Neuron (in vitro differentiated cells): ENCODE measurements around the gene RPTOR.

Experiments
- H2AFZ ChIP-seq: one replicate; pipeline ENCODE4 v1.6.1; 2013; ENCODE audit warnings: low read depth, mild to moderate bottlenecking, inconsistent platforms, low read length, moderate library complexity
- H3K27me3 ChIP-seq: one replicate; pipeline ENCODE4 v1.6.1; 2013; ENCODE audit warnings: low read length; ENCODE audit not compliant: insufficient read depth
- H3K36me3 ChIP-seq: one replicate; pipeline ENCODE4 v1.6.1; 2013; ENCODE audit warnings: low read length; ENCODE audit not compliant: insufficient read depth
- H3K4me1 ChIP-seq: one replicate; pipeline ENCODE4 v1.6.1; 2013; ENCODE audit warnings: low read length; ENCODE audit not compliant: insufficient read depth
- H3K4me3 ChIP-seq: 2 replicates; pipeline ENCODE4 v1.5.1; 2013; ENCODE audit warnings: mild to moderate bottlenecking, low read length, moderate library complexity
- H3K9me3 ChIP-seq: one replicate; pipeline ENCODE4 v1.6.1; 2013; ENCODE audit warnings: low read length

RPTOR gene

DNA sequence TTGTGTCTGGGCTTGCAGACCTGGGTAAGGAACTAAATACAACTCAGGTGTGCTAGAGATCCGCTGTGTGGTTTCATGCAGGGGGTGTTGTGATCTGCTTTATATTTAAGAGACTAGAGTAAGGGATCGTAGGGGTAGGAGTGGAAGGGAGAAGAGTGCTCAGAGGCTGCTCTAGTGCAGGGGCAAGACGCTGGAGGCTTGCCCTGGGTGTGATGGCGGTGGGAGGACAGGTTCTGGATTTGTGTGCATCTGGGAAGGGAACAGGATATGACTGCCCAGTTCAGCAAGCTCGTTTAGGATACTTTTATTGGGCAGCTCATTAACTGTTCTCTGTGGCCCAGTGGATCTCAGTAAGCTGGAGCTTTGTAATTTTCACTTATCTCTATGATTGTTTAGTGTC lies 47.6 kb downstream of the RPTOR start:
- no peak overlapping the region for H3K4me3 ChIP-seq
- no peaks in the 10 kb centered on the region for H3K9me3 ChIP-seq
- peaks cover 7% of the 10 kb centered on the region for H3K4me1 ChIP-seq
- H2AFZ ChIP-seq, result no peak overlapping the region
- no peaks in the 10 kb centered on the region for H3K36me3 ChIP-seq
- no peaks in the 10 kb centered on the region for H3K27me3 ChIP-seq

DNA sequence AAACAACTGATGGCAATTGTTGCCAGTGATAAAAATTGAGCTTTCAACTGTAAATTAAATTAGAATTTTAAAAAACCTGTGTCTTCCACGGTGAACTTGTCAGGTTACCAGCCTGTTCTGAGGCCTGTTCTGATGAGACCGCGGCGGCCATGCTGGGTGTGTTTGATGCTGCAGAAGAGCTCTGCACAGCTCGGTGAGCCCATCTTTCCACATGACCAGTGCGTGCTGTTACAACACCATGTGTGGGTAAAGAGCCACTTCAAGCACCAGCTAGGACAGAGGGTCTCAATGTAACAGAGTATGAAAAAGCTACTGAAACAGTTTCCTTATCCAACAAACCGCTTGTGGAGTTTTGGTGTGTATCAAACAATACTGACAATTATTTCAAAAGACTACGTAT lies 48.5 kb downstream of the RPTOR start:
- no peaks in the 10 kb centered on the region for H3K36me3 ChIP-seq
- H3K4me1 ChIP-seq, result peaks cover 7% of the 10 kb centered on the region
- H3K27me3 ChIP-seq, result no peaks in the 10 kb centered on the region
- no peaks in the 10 kb centered on the region for H3K9me3 ChIP-seq
- H2AFZ ChIP-seq, result no peak overlapping the region
- H3K4me3 ChIP-seq, result no peak overlapping the region

DNA sequence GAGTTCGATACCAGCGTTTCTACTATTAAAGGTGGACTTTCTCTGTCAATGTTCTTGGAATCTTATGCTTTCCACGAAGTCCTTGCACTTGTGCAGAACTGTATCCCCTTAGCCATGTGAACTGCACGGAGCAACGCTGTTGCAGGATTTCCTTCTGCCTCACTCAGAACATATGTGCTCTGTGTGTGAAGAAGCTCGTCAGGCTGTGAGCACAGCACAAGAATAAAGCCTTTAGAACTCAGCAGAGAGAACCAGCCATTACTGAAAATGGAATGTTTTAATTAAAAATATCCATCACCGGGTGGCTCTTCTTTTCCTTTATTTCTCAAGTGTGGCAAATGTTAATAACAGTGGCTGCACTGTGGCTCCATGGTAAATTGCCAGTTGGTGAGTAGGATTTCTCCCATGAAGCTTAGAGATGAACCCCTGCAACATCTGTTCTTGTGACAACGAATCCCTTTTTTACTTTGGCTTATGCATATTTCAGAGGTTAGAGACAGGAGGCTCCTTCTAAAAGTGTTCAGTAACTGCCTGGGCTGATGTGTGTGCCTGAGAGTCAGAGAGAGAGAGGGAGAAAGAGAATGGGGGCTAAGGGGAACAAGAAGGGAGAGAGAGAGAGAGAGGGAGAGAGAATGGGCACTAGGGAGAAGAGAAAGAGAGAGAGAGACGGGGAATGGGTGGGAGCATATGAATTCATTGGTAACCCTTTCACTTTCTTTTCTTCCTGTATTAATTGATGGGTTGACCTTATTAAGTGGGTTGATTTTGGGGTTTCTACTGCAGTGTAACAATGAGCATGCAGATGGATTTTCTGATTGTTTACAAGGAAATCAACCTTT lies 50.0 kb downstream of the RPTOR start:
- peaks cover 7% of the 10 kb centered on the region for H3K4me1 ChIP-seq
- no peaks in the 10 kb centered on the region for H3K9me3 ChIP-seq
- no peak overlapping the region for H3K4me3 ChIP-seq
- no peaks in the 10 kb centered on the region for H3K36me3 ChIP-seq
- H2AFZ ChIP-seq, result no peak overlapping the region
- H3K27me3 ChIP-seq, result no peaks in the 10 kb centered on the region

DNA sequence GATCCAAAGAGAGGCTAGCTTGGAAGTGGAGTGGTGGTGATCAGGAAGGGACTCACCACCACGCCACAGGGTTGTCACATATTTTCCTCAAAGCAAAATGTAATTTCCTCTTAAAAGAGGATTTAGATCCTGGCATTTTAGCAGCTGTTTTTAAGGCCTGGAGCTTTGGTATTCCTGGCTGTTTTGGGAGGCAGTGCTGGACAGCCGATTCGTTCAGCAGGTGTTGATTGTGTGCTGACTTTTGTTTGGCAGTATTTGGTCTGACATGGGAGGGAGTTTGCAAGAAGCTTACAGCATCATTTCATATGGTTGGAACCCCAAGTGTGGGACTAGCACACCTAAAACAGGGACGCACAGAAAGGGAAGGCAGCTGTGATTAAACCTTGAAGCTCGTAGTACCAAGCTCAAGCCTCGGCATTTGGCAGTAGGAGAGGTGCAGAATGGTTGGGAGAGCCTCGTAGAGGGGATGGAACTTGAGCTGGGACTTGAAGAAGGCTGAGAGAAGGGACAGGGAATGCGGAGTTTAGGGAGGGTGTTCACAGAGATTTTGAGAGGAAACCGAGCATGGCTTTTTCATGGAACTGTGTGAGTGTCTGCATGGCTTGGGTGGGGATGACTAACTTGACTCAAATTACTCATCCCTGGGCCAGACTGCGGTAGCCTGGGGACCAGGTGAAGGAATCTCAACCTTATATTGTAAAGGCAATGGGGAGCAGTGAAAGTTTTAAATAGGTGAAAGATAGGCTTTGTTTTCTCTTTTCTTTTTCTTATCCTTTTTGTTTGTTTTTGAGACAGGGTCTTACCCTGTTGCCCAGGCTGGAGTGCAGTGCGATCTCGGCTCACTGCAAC lies 52.3 kb downstream of the RPTOR start:
- H3K9me3 ChIP-seq, result peaks cover 3% of the 10 kb centered on the region
- H3K27me3 ChIP-seq, result no peaks in the 10 kb centered on the region
- H3K4me1 ChIP-seq, result peaks cover 7% of the 10 kb centered on the region
- no peak overlapping the region for H2AFZ ChIP-seq
- H3K4me3 ChIP-seq, result no peak overlapping the region
- no peaks in the 10 kb centered on the region for H3K36me3 ChIP-seq

DNA sequence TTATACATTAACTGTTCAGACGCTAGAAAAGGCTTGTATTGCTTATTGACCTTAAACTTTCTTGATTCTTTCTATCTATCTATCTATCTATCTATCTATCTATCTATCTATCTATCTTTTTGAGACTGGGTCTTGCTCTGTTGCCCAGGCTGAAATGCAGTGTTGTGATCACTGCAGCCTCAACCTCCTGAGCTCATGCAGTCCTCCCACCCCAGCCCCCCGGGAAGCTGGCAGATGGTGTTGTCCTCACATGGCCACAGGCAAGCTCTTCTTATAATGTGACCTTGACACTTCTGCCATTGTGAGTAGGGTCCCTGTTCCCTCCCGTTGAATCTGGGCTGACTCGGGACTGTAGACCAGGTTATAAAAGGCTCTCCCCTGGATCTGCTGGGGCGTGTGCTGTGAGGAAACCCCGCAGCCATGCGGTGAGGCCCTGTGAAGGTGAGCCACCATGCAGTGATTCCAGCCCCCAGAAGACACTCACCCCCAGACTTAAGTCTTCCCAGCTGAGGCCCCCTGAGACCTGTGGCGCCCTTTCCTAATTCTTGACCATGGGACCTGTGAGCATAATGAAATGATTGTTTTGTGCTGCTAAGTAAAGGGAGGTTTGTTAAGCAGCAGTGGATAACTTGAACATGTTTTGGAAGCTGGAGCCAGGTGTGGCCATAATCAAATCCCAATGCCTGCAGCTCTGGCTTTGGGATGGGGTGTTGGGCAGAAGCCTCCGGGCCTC lies 54.3 kb downstream of the RPTOR start:
- H3K36me3 ChIP-seq, result no peaks in the 10 kb centered on the region
- no peak overlapping the region for H2AFZ ChIP-seq
- no peak overlapping the region for H3K4me3 ChIP-seq
- no peaks in the 10 kb centered on the region for H3K27me3 ChIP-seq
- H3K9me3 ChIP-seq, result peaks cover 14% of the 10 kb centered on the region
- peaks cover 7% of the 10 kb centered on the region for H3K4me1 ChIP-seq

DNA sequence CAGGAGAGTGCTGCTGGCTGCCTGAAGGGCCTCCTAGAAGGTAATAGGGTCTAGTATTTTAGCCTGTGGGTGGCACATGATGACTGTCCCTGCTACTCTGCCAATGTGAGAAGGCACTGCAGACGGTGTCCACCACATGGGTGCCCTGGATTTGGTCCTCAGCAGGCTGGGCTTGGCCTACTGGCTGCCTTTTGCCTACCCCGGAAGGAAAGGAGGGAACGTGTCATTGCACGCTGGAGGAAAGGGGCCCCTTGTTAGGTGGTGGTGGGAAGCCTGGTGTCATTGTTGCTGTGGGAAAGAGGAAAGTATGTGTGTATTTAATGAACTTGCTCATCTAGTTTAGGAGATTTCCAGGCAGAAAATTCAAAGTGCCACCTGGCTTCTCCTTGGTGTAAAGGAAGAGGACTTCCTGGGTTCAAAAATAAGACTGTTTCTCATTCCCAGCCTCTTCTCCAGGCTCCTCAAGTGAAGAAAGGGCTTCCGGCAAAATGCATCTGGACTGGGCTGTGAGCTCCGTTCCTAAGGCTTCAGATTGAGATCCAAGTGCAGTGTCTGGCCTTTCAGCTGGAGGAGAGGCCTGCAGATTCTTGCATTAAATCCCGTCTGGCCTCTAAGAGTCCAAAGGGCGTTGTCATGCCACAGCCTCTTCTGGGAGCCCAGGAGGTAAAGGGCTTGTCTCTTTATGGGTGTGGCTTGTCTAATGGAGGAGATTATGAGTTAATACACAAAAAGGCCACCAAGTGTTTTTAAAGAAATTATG lies 55.1 kb downstream of the RPTOR start:
- no peak overlapping the region for H2AFZ ChIP-seq
- no peaks in the 10 kb centered on the region for H3K36me3 ChIP-seq
- H3K9me3 ChIP-seq, result peaks cover 14% of the 10 kb centered on the region
- no peaks in the 10 kb centered on the region for H3K27me3 ChIP-seq
- peaks cover 3% of the 10 kb centered on the region for H3K4me1 ChIP-seq
- H3K4me3 ChIP-seq, result no peak overlapping the region

DNA sequence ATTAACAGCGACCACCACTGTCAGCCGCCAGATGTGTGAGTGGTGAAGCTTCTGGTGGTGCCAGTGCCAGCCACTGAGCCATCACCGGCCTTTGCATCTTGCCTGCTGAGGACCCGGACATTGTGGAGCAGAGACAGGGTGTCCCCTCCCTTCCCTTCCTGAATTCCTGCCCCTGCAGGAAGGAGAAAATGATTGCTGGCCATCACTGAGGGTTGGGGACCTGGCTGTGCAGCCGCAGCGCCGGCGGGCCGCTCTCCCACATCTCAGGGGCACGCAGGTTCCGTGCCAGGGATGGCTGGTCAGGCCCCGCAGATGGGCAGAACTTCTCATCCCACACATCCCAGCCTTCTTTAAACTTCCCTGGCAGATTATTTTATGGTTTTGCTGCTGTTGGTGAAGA lies 56.5 kb downstream of the RPTOR start:
- no peak overlapping the region for H3K4me3 ChIP-seq
- no peaks in the 10 kb centered on the region for H3K27me3 ChIP-seq
- H3K36me3 ChIP-seq, result no peaks in the 10 kb centered on the region
- H2AFZ ChIP-seq, result no peak overlapping the region
- H3K9me3 ChIP-seq, result peaks cover 17% of the 10 kb centered on the region
- H3K4me1 ChIP-seq, result no peaks in the 10 kb centered on the region

DNA sequence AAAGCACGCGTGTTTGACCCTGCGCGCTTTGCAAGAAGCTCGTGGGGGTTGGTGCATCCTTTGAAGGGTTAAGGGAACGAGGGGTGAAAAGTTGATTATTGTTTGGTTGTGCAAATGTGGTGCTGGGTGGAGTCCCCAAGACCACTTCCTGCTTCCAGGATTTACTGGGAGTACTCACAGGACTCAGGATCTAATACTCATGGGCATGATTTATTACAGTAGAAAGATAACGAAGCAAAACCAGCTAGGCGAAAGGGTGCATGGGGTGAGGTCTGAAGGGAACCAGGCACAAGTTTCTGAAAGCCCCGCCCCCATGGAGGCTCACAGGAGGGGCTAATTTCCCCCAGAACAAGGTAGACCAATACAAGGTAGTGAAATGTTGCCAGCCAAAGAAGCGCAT lies 58.8 kb downstream of the RPTOR start:
- H3K9me3 ChIP-seq, result peaks cover 17% of the 10 kb centered on the region
- H3K4me3 ChIP-seq, result no peak overlapping the region
- no peak overlapping the region for H2AFZ ChIP-seq
- no peaks in the 10 kb centered on the region for H3K4me1 ChIP-seq
- no peaks in the 10 kb centered on the region for H3K36me3 ChIP-seq
- H3K27me3 ChIP-seq, result no peaks in the 10 kb centered on the region

DNA sequence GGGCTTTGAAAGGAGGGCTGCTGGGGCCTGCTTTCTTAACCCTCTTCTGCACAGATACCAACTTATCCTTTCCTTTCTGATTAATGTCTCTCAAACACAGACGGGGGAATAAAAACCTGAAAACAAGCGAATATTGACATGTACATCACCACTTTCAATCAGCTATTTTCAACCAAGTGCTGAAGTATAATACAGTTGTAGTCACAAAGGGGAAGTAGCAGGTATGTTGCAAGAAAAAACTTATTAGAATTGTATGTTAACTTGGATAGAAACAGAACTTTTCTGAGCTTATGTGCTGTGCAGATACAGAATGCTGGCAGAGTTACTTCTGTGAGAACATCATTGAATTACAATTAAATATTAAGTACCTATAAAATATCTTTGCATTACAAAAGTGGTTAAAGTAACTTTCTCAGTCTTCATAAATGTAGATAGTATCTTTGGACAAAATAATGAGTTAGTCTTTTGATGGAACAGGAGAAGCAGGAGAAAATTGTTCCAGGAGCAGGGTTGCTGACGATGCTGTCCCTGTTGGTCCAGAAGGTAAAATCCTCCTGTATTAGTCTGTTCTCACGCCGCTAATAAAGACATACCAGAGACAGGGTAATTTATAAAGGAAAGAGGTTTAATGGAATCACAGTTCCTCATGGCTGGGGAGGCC lies 59.5 kb downstream of the RPTOR start:
- H3K4me1 ChIP-seq, result no peaks in the 10 kb centered on the region
- H3K36me3 ChIP-seq, result no peaks in the 10 kb centered on the region
- no peak overlapping the region for H2AFZ ChIP-seq
- H3K27me3 ChIP-seq, result no peaks in the 10 kb centered on the region
- H3K9me3 ChIP-seq, result peaks cover 19% of the 10 kb centered on the region
- H3K4me3 ChIP-seq, result no peak overlapping the region

DNA sequence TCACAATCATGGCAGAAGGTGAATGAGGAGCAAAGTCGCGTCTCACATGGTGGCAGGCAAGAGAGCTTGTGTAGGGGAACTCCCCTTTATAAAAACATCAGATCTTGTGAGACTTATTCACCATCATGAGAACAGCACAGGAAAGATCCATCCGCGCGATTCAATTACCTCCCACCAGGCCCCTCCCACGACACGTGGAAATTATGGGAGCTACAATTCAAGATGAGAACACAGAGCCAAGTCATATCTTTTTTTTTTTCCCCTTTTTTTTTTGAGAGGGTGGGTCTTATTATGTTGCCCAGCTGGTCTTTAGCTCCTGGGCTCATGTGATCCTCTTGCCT lies 60.0 kb downstream of the RPTOR start:
- Histone ChIP-seq H3K36me3 (no peaks in the 10 kb centered on the region), H2AFZ (no peak overlapping the region), H3K4me3 (no peak overlapping the region), H3K4me1 (no peaks in the 10 kb centered on the region), H3K27me3 (no peaks in the 10 kb centered on the region), H3K9me3 (peaks cover 19% of the 10 kb centered on the region)

DNA sequence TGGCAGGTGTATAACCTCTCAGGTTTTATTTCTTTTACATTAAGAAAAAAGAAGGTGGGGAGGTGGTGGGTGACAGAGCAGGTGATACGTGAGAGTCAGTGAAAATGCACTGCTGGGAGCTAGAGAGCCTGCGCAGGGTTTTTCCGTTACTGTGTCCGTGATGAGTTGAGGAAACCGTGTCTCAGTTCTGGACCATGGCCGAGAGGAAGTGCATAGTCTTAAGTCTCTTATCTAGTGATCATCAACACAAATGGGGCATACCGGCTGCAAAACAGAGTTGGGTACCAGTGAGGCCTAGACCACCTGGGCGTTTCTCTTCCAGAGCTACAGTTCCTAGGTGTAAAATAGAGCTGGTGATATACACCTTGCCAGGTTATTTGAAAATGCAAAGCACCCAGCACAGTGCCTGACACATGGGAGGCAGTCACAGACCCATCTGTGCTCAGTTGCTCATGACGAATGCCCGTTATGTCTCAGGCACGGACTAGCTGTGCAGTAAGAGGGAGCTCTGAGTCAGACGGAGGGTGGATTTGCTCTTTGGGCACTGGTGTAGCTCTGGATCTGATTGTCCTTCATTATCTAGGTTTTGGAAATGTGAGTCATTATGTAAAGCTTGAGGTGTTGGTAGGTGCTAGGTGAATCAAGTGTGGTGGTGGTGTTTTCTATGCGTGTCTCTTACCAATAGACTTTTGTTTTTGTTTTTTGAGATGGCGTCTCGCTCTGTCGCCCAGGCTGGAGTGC lies 60.9 kb downstream of the RPTOR start:
- no peak overlapping the region for H2AFZ ChIP-seq
- H3K4me1 ChIP-seq, result no peaks in the 10 kb centered on the region
- H3K9me3 ChIP-seq, result peaks cover 19% of the 10 kb centered on the region
- H3K27me3 ChIP-seq, result no peaks in the 10 kb centered on the region
- no peaks in the 10 kb centered on the region for H3K36me3 ChIP-seq
- H3K4me3 ChIP-seq, result no peak overlapping the region

DNA sequence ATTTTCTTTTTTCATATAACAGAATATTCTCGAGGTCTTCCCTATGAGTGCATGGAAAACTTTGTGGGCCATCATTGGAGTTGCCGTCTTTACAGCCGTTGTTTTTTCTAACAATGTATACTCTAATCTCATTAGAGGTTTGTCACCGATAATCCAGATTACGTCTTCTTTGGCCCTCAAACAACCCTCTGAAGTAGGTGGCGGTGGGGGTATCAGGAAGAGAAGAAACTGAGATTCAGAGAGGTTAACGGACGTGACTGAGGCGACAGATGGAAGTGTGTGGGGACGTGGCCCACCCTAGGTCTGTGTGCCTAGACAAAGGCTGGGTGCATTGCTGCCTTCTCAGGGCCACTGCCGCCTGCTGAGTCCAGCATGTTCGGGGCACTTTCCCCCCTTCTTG lies 63.7 kb downstream of the RPTOR start:
- Histone ChIP-seq H3K4me1 (no peaks in the 10 kb centered on the region), H3K36me3 (no peaks in the 10 kb centered on the region), H3K4me3 (no peak overlapping the region), H2AFZ (no peak overlapping the region), H3K9me3 (peaks cover 10% of the 10 kb centered on the region), H3K27me3 (no peaks in the 10 kb centered on the region)
